Mucosa of stomach (tissue), 1 donor: ENCODE data around the gene RTN4R.
"Not testable (repeated sequence)": the region's sequence is repeated elsewhere in the genome, so short reads cannot be mapped to it uniquely, and the experiment has no call there.

Experiments
- H3K27me3 ChIP-seq: one replicate; pipeline ENCODE4 v1.7.0; 2013; ENCODE audit warnings: mild to moderate bottlenecking, low read length; ENCODE audit not compliant: control insufficient read depth, insufficient read depth
- H3K36me3 ChIP-seq: one replicate; pipeline ENCODE4 v1.7.0; 2013; ENCODE audit warnings: low read length; ENCODE audit not compliant: control insufficient read depth, insufficient read depth
- H3K4me1 ChIP-seq: one replicate; pipeline ENCODE4 v1.7.0; 2013; ENCODE audit warnings: mild to moderate bottlenecking, low read length; ENCODE audit not compliant: control insufficient read depth, insufficient read depth
- H3K4me3 ChIP-seq: one replicate; pipeline ENCODE4 v1.7.0; 2013; ENCODE audit warnings: low read length
- H3K9ac ChIP-seq: one replicate; pipeline ENCODE4 v1.7.0; 2013; ENCODE audit warnings: mild to moderate bottlenecking, low read length, moderate library complexity
- H3K9me3 ChIP-seq: one replicate; pipeline ENCODE4 v1.7.0; 2013; ENCODE audit warnings: mild to moderate bottlenecking, low read length, moderate library complexity; ENCODE audit not compliant: control insufficient read depth
- donor health status: Pancreatic carcinoma.

RTN4R gene

GRCh38 chr22:20280163-20280562 lies 12.0 kb upstream of the RTN4R start:
- H3K4me1 ChIP-seq, H3K27me3 ChIP-seq, H3K9ac ChIP-seq, H3K36me3 ChIP-seq, H3K9me3 ChIP-seq, H3K4me3 ChIP-seq: not testable (repeated sequence)

GRCh38 chr22:20279662-20280134 lies 11.6 kb upstream of the RTN4R start:
- Histone ChIP-seq H3K27me3 (no peaks in the 10 kb centered on the region), H3K4me1 (no peaks in the 10 kb centered on the region), H3K36me3 (no peaks in the 10 kb centered on the region), H3K9ac (no peak overlapping the region), H3K9me3 (no peaks in the 10 kb centered on the region), H3K4me3 (no peak overlapping the region)

- not testable (repeated sequence) for H3K4me1 ChIP-seq, H3K4me3 ChIP-seq, H3K27me3 ChIP-seq, H3K9ac ChIP-seq, H3K9me3 ChIP-seq, H3K36me3 ChIP-seq
Measured at GRCh38 chr22:20278726-20279490, 10.8 kb upstream of the RTN4R start.

GRCh38 chr22:20277936-20278635 lies 10.0 kb upstream of the RTN4R start:
- H3K36me3 ChIP-seq, H3K9ac ChIP-seq, H3K9me3 ChIP-seq, H3K4me1 ChIP-seq, H3K27me3 ChIP-seq, H3K4me3 ChIP-seq: not testable (repeated sequence)

- Histone ChIP-seq H3K27me3 (no peaks in the 10 kb centered on the region), H3K9ac (no peak overlapping the region), H3K4me1 (no peaks in the 10 kb centered on the region), H3K36me3 (no peaks in the 10 kb centered on the region), H3K4me3 (no peak overlapping the region), H3K9me3 (no peaks in the 10 kb centered on the region)
Measured at GRCh38 chr22:20276468-20276867, 8.3 kb upstream of the RTN4R start.

GRCh38 chr22:20275836-20276235 lies 7.7 kb upstream of the RTN4R start:
- H3K27me3 ChIP-seq = no peaks in the 10 kb centered on the region
- H3K36me3 ChIP-seq = no peaks in the 10 kb centered on the region
- H3K9ac ChIP-seq = no peak overlapping the region
- H3K4me3 ChIP-seq = no peak overlapping the region
- H3K9me3 ChIP-seq = no peaks in the 10 kb centered on the region
- H3K4me1 ChIP-seq = no peaks in the 10 kb centered on the region

GRCh38 chr22:20275325-20275724 lies 7.2 kb upstream of the RTN4R start:
- H3K9me3 ChIP-seq, H3K4me1 ChIP-seq, H3K9ac ChIP-seq, H3K27me3 ChIP-seq, H3K36me3 ChIP-seq, H3K4me3 ChIP-seq: not testable (repeated sequence)

GRCh38 chr22:20274374-20274773 lies 6.3 kb upstream of the RTN4R start:
- H3K9me3 ChIP-seq, H3K4me3 ChIP-seq, H3K4me1 ChIP-seq, H3K36me3 ChIP-seq, H3K9ac ChIP-seq, H3K27me3 ChIP-seq: not testable (repeated sequence)

GRCh38 chr22:20273758-20274181 lies 5.7 kb upstream of the RTN4R start:
- no peaks in the 10 kb centered on the region for H3K4me1 ChIP-seq
- no peak overlapping the region for H3K4me3 ChIP-seq

GRCh38 chr22:20272700-20273099 lies 4.6 kb upstream of the RTN4R start:
- H3K4me1 ChIP-seq = no peaks in the 10 kb centered on the region

More at GRCh38 chr22:20273758-20274181, 5.7 kb upstream of the RTN4R start:
- no peak overlapping the region for H3K9ac ChIP-seq
- H3K36me3 ChIP-seq = no peaks in the 10 kb centered on the region
- no peaks in the 10 kb centered on the region for H3K9me3 ChIP-seq
- H3K27me3 ChIP-seq = no peaks in the 10 kb centered on the region

GRCh38 chr22:20272174-20272573 lies 4.1 kb upstream of the RTN4R start:
- Histone ChIP-seq H3K9ac (no peak overlapping the region), H3K4me1 (peaks cover 5% of the 10 kb centered on the region), H3K4me3 (no peak overlapping the region)

More at GRCh38 chr22:20272700-20273099, 4.6 kb upstream of the RTN4R start:
- no peaks in the 10 kb centered on the region for H3K27me3 ChIP-seq
- H3K4me3 ChIP-seq = no peak overlapping the region
- no peak overlapping the region for H3K9ac ChIP-seq
- H3K9me3 ChIP-seq = no peaks in the 10 kb centered on the region
- H3K36me3 ChIP-seq = no peaks in the 10 kb centered on the region

GRCh38 chr22:20271114-20271994 lies 3.2 kb upstream of the RTN4R start:
- Histone ChIP-seq H3K4me3 (no peak overlapping the region), H3K9me3 (no peaks in the 10 kb centered on the region), H3K4me1 (peaks cover 5% of the 10 kb centered on the region), H3K27me3 (peaks cover 7% of the 10 kb centered on the region), H3K36me3 (no peaks in the 10 kb centered on the region), H3K9ac (no peak overlapping the region)

More at GRCh38 chr22:20272174-20272573, 4.1 kb upstream of the RTN4R start:
- H3K9me3 ChIP-seq = no peaks in the 10 kb centered on the region
- no peaks in the 10 kb centered on the region for H3K36me3 ChIP-seq
- peaks cover 4% of the 10 kb centered on the region for H3K27me3 ChIP-seq
